GM20000 (cell line): ENCODE results near the gene CNTN4.

ENCODE experiments used
- DNase-seq: peaks from one replicate; pipeline ENCODE4 v3.0.0; 2012; ENCODE audit warnings: low spot score
- TF ChIP-seq, protein P1 (sequence below): IDR thresholded peaks from 2 replicates; pipeline ENCODE4 v1.5.1; 2012; ENCODE audit warnings: mild to moderate bottlenecking, control low read depth; ENCODE audit errors: extremely low read depth, missing control alignments

Gene CNTN4

GRCh38 chr3:2711081-2711480 lies 612.4 kb downstream of the CNTN4 start:
- no peak for DNase-seq
- TF ChIP-seq, protein P1, sequence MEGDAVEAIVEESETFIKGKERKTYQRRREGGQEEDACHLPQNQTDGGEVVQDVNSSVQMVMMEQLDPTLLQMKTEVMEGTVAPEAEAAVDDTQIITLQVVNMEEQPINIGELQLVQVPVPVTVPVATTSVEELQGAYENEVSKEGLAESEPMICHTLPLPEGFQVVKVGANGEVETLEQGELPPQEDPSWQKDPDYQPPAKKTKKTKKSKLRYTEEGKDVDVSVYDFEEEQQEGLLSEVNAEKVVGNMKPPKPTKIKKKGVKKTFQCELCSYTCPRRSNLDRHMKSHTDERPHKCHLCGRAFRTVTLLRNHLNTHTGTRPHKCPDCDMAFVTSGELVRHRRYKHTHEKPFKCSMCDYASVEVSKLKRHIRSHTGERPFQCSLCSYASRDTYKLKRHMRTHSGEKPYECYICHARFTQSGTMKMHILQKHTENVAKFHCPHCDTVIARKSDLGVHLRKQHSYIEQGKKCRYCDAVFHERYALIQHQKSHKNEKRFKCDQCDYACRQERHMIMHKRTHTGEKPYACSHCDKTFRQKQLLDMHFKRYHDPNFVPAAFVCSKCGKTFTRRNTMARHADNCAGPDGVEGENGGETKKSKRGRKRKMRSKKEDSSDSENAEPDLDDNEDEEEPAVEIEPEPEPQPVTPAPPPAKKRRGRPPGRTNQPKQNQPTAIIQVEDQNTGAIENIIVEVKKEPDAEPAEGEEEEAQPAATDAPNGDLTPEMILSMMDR: no peak

- TF ChIP-seq, protein P1: no peak
- DNase-seq: no peak
Observed at GRCh38 chr3:2713923-2714322, 615.3 kb downstream of the CNTN4 start.

GRCh38 chr3:2714834-2715233 lies 616.2 kb downstream of the CNTN4 start:
- no peak for DNase-seq
- TF ChIP-seq, protein P1: no peak

- no peak for DNase-seq
- TF ChIP-seq, protein P1: no peak
Observed at GRCh38 chr3:2727101-2727500, 628.4 kb downstream of the CNTN4 start.

DNA sequence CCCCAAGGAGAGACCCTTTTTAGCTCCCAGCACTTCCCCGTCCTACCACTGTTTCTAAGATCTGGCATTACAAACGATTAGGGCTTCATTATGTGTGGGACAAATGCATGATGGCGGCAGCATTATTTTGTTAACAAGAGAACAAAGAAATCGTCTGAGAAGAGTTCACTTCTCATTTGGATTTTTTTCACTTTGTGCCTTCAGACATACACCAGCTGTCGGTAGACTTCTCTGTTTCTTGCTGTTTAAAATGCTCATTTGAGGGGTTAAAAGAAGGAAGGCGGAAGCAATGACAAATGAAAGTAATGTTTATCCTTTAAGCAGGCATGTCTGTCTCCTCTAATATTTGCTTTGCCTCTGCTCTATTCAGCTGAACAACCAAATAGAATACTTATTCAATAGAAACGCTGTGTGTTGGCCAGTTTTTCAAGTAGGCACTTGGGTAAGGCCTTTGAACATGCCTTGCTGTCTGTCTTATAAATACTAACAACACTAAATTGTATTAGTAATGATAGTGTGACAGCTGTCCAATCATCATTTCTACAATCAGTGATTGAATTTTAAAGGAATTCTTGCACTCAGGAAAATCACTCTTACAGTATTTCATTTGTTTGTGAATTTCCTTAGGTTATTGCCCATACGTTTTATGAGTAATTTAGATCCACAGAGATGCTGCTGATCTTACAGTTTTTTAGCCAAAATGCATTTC lies 629.1 kb downstream of the CNTN4 start:
- TF ChIP-seq, protein P1: no peak
- no peak for DNase-seq

DNA sequence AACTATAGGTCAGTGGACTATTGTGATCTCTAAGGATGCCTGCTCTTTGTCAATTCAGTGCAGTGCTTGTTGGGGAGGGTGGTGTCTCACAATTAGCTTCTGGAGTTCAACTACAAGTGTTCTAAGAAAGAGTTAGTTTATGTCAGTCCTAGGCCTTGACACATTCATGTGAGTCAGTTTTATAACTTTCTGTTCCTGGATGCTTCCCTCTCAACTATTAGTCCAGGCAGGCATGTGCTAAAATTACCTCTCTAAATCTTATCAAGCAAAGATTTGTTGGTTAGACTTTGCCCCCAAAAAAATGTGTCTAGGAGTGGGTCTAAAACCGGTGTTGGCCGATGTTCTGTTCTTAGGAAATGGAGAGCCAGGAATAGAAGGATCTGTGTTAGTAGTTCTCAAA lies 633.2 kb downstream of the CNTN4 start:
- DNase-seq: no peak
- TF ChIP-seq, protein P1: no peak

GRCh38 chr3:2735392-2735894 lies 636.8 kb downstream of the CNTN4 start:
- TF ChIP-seq, protein P1: no peak
- no peak for DNase-seq
